Measurements from ENCODE around the gene LMO1. TPM values are rescaled to one million over a fixed set of nuclear protein-coding genes. Genes with fewer than 3 reads are reported as not detected.

The LMO1 gene
- total and polyA plus RNA-seq, 5 donors from 2014 or later: 0.24 TPM; not detected in 4

DNA sequence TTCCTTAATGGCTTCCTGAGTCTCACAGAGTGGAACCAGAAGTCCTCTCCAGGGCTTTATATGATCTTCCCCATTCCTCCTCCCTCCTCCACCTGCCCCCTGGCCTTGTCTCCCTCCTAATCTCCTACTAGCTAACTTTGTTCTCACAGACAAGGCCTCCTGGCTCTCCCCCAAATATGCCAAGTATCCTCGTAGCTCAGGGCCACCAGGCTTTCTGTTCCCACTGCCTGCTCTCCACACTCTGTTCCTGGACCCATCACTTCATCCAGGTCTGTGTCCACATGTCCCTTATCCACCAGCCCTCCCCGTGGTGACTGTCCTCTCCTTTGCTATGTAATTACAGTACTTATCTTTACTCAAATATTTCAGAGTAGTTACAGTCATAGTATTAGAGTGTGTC lies 23.2 kb upstream of the LMO1 start:
- no peak overlapping the region for H3K27ac Mint-ChIP-seq
- H3K9me3 Mint-ChIP-seq: no peaks in the 10 kb centered on the region

GRCh38 chr11:8285796-8286195 lies 22.1 kb upstream of the LMO1 start:
- Histone ChIP-seq H3K4me3 (ENCODE audit: low read depth, low read length) (no peak overlapping the region), H3K4me1 (ENCODE audit: control insufficient read depth, insufficient read depth, low read length, poor library complexity, severe bottlenecking) (no peaks in the 10 kb centered on the region), H3K36me3 (ENCODE audit: control insufficient read depth, insufficient read depth, low read length) (no peaks in the 10 kb centered on the region), H3K9me3 (ENCODE audit: control insufficient read depth in 2 of 2, low read length in 2 of 2) (no peaks in the 10 kb centered on the region), H3K27ac (ENCODE audit: insufficient read depth, low read length, poor library complexity, severe bottlenecking) (no peak overlapping the region), H3K27me3 (ENCODE audit: control insufficient read depth, insufficient read depth, low read length) (no peaks in the 10 kb centered on the region)
- no peaks in the 10 kb centered on the region for H3K36me3 Mint-ChIP-seq
- no peak overlapping the region for H3K4me3 Mint-ChIP-seq
- H3K9me3 Mint-ChIP-seq: no peaks in the 10 kb centered on the region
- DNase-seq (no peak), ATAC-seq (ENCODE audit: low read depth in 2 of 2) (no peak)
- no peaks in the 10 kb centered on the region for H3K4me1 Mint-ChIP-seq
- H3K27ac Mint-ChIP-seq: no peak overlapping the region
- H3K27me3 Mint-ChIP-seq: peaks cover 2% of the 10 kb centered on the region

More for the DNA sequence above, 23.2 kb upstream of the LMO1 start:
- Histone ChIP-seq H3K4me1 (ENCODE audit: control insufficient read depth, insufficient read depth, low read length, poor library complexity, severe bottlenecking) (no peaks in the 10 kb centered on the region), H3K9me3 (ENCODE audit: control insufficient read depth in 2 of 2, low read length in 2 of 2) (no peaks in the 10 kb centered on the region), H3K36me3 (ENCODE audit: control insufficient read depth, insufficient read depth, low read length) (no peaks in the 10 kb centered on the region), H3K4me3 (ENCODE audit: low read depth, low read length) (no peak overlapping the region), H3K27me3 (ENCODE audit: control insufficient read depth, insufficient read depth, low read length) (no peaks in the 10 kb centered on the region), H3K27ac (ENCODE audit: insufficient read depth, low read length, poor library complexity, severe bottlenecking) (no peak overlapping the region)
- no peak overlapping the region for H3K4me3 Mint-ChIP-seq
- H3K27me3 Mint-ChIP-seq: peaks cover 5% of the 10 kb centered on the region
- no peaks in the 10 kb centered on the region for H3K4me1 Mint-ChIP-seq
- ATAC-seq (ENCODE audit: low read depth in 2 of 2) (no peak), DNase-seq (no peak)
- H3K36me3 Mint-ChIP-seq: no peaks in the 10 kb centered on the region

DNA sequence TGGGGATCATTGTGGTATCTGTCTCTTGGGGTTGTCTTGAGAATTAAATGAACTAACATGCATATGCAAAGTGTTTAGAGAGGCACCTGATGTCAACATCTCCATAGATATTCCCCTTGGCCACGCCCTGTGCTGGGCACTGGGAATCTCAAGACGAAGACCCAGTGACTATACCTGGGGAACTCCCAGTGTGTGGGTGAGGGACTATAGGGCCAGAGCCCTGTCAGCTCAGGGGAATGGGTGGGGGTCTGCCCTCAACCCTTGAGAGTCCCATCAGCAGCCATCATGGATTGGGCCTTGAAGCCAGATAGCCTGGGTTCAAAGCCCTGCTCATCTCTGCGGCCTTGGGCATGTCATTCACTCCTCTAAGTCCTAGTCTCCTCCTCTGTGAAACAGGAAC lies 21.6 kb upstream of the LMO1 start:
- ATAC-seq (ENCODE audit: low read depth in 2 of 2) (no peak), DNase-seq (no peak)
- H3K27me3 ChIP-seq (ENCODE audit: control insufficient read depth, insufficient read depth, low read length): no peaks in the 10 kb centered on the region
- no peak overlapping the region for H3K4me3 ChIP-seq (ENCODE audit: low read depth, low read length)
- Mint-ChIP-seq H3K4me1 (no peaks in the 10 kb centered on the region), H3K4me3 (no peak overlapping the region), H3K9me3 (no peaks in the 10 kb centered on the region), H3K27ac (no peak overlapping the region), H3K36me3 (no peaks in the 10 kb centered on the region), H3K27me3 (no peaks in the 10 kb centered on the region)
- H3K36me3 ChIP-seq (ENCODE audit: control insufficient read depth, insufficient read depth, low read length): no peaks in the 10 kb centered on the region
- H3K9me3 ChIP-seq (ENCODE audit: control insufficient read depth in 2 of 2, low read length in 2 of 2): no peaks in the 10 kb centered on the region
- no peak overlapping the region for H3K27ac ChIP-seq (ENCODE audit: insufficient read depth, low read length, poor library complexity, severe bottlenecking)
- H3K4me1 ChIP-seq (ENCODE audit: control insufficient read depth, insufficient read depth, low read length, poor library complexity, severe bottlenecking): no peaks in the 10 kb centered on the region

DNA sequence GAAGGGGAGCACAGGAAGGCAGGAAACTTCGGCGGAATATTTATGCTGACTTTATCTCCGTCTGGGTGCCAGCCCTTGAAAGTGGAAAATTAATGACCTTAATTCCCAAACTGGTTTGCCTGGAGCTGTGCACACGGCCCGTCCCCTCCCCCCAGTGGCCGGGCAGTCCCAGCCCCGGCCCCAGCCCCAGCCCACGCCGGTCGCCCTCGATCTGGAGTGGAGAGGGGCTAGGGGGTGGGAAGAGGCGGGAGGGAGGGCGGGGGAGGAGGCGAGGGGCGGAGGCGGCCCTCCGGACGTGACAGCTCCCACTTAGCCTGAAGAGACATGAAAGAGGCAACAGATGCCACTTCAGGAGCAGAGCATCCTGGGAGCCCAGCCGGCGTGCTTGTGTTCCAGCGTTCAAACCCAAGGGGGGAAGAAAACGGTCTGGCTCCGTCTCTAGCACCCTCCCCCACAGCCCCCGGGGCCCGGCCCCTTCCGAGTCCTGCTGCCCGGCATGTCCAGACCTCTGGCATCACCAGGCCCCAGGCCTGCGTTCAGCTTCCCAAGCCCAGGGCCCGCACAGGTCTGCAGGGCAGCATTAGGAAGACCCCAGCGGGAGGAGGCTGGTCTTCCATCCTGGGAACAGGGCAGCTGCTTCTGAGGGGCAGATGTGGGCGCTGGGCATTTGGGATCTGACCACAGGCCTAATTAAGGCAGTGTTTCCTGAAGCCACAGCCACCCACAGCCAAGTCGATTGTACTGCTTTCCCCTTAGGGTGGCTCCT lies 20.0 kb upstream of the LMO1 start:
- no peak for DNase-seq
- Histone ChIP-seq H3K27ac (ENCODE audit: insufficient read depth, low read length, poor library complexity, severe bottlenecking) (no peak overlapping the region), H3K4me3 (ENCODE audit: low read depth, low read length) (no peak overlapping the region), H3K4me1 (ENCODE audit: control insufficient read depth, insufficient read depth, low read length, poor library complexity, severe bottlenecking) (no peaks in the 10 kb centered on the region), H3K9me3 (ENCODE audit: control insufficient read depth in 2 of 2, low read length in 2 of 2) (no peaks in the 10 kb centered on the region), H3K27me3 (ENCODE audit: control insufficient read depth, insufficient read depth, low read length) (no peaks in the 10 kb centered on the region), H3K36me3 (ENCODE audit: control insufficient read depth, insufficient read depth, low read length) (no peaks in the 10 kb centered on the region)
- Mint-ChIP-seq H3K36me3 (no peaks in the 10 kb centered on the region), H3K4me3 (no peak overlapping the region), H3K9me3 (no peaks in the 10 kb centered on the region), H3K27me3 (peaks cover 3% of the 10 kb centered on the region), H3K27ac (no peak overlapping the region), H3K4me1 (no peaks in the 10 kb centered on the region)
- ATAC-seq (ENCODE audit: low read depth in 2 of 2): no peak

- no peaks in the 10 kb centered on the region for H3K9me3 Mint-ChIP-seq
- Histone ChIP-seq H3K27me3 (ENCODE audit: control insufficient read depth, insufficient read depth, low read length) (no peaks in the 10 kb centered on the region), H3K36me3 (ENCODE audit: control insufficient read depth, insufficient read depth, low read length) (no peaks in the 10 kb centered on the region), H3K9me3 (ENCODE audit: control insufficient read depth in 2 of 2, low read length in 2 of 2) (no peaks in the 10 kb centered on the region), H3K27ac (ENCODE audit: insufficient read depth, low read length, poor library complexity, severe bottlenecking) (no peak overlapping the region), H3K4me3 (ENCODE audit: low read depth, low read length) (no peak overlapping the region), H3K4me1 (ENCODE audit: control insufficient read depth, insufficient read depth, low read length, poor library complexity, severe bottlenecking) (no peaks in the 10 kb centered on the region)
- H3K4me3 Mint-ChIP-seq: no peak overlapping the region
- no peaks in the 10 kb centered on the region for H3K4me1 Mint-ChIP-seq
- no peaks in the 10 kb centered on the region for H3K36me3 Mint-ChIP-seq
- no peak overlapping the region for H3K27ac Mint-ChIP-seq
- ATAC-seq (ENCODE audit: low read depth in 2 of 2) (no peak), DNase-seq (no peak)
- peaks cover 5% of the 10 kb centered on the region for H3K27me3 Mint-ChIP-seq
Measured at GRCh38 chr11:8283100-8283464, 19.4 kb upstream of the LMO1 start.

DNA sequence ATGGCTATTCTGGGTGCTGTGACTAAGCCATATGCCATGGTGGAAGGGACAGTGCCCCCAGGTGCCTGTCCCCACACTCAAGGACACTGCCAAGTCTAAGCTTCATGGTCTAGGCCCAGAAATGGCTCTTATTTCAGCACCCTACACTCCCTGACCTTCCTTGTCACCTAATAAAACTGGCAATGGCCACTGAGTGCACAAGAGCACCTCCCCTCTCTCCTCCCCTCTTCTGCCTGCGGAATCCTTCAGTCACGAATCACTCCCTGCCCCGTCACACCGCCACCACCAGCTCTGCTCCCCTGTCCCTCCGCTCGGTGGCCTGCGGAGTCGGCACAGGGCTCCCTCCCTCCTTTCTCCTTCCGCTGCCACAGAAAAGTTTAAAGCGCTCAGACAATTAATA lies 19.0 kb upstream of the LMO1 start:
- H3K27ac ChIP-seq (ENCODE audit: insufficient read depth, low read length, poor library complexity, severe bottlenecking): no peak overlapping the region
- DNase-seq (no peak), ATAC-seq (ENCODE audit: low read depth in 2 of 2) (no peak)
- H3K27me3 ChIP-seq (ENCODE audit: control insufficient read depth, insufficient read depth, low read length): no peaks in the 10 kb centered on the region
- H3K4me3 Mint-ChIP-seq: no peak overlapping the region
- H3K36me3 ChIP-seq (ENCODE audit: control insufficient read depth, insufficient read depth, low read length): no peaks in the 10 kb centered on the region
- peaks cover 5% of the 10 kb centered on the region for H3K27me3 Mint-ChIP-seq
- no peaks in the 10 kb centered on the region for H3K9me3 ChIP-seq (ENCODE audit: control insufficient read depth in 2 of 2, low read length in 2 of 2)
- H3K4me1 ChIP-seq (ENCODE audit: control insufficient read depth, insufficient read depth, low read length, poor library complexity, severe bottlenecking): no peaks in the 10 kb centered on the region
- H3K36me3 Mint-ChIP-seq: no peaks in the 10 kb centered on the region
- no peak overlapping the region for H3K4me3 ChIP-seq (ENCODE audit: low read depth, low read length)
- no peaks in the 10 kb centered on the region for H3K9me3 Mint-ChIP-seq
- H3K4me1 Mint-ChIP-seq: no peaks in the 10 kb centered on the region
- H3K27ac Mint-ChIP-seq: no peak overlapping the region

- ATAC-seq (ENCODE audit: low read depth in 2 of 2) (no peak), DNase-seq (no peak)
- H3K27me3 Mint-ChIP-seq: peaks cover 12% of the 10 kb centered on the region
Measured at GRCh38 chr11:8281266-8281665, 17.6 kb upstream of the LMO1 start.

DNA sequence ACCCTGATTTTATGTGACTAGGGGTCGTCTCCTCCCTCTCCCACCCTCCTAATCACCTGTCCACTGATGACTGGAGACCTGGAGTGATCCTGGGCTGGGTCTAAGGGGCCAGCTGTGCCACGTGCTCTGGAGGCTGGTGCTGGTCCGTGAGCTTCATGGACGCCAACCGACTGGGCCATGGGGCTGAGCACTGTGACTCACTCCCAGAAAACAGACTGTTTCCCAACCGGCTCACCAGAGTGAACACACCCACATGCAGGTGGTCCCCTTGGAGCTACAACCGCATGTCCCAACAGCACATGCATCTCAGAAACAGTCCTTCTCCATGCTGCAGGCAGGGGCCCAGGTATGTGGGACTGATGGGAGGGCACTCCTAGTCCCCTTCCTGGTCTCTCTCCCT lies 14.0 kb upstream of the LMO1 start:
- no peak for ATAC-seq (ENCODE audit: low read depth in 2 of 2)
- no peak overlapping the region for H3K27ac ChIP-seq (ENCODE audit: insufficient read depth, low read length, poor library complexity, severe bottlenecking)
- Mint-ChIP-seq H3K27ac (no peak overlapping the region), H3K4me1 (no peaks in the 10 kb centered on the region), H3K36me3 (no peaks in the 10 kb centered on the region), H3K4me3 (no peak overlapping the region), H3K27me3 (peaks cover 12% of the 10 kb centered on the region), H3K9me3 (no peaks in the 10 kb centered on the region)
- DNase-seq: no peak
- H3K36me3 ChIP-seq (ENCODE audit: control insufficient read depth, insufficient read depth, low read length): no peaks in the 10 kb centered on the region
- peaks cover 5% of the 10 kb centered on the region for H3K27me3 ChIP-seq (ENCODE audit: control insufficient read depth, insufficient read depth, low read length)
- H3K9me3 ChIP-seq (ENCODE audit: control insufficient read depth in 2 of 2, low read length in 2 of 2): no peaks in the 10 kb centered on the region
- H3K4me3 ChIP-seq (ENCODE audit: low read depth, low read length): no peak overlapping the region
- no peaks in the 10 kb centered on the region for H3K4me1 ChIP-seq (ENCODE audit: control insufficient read depth, insufficient read depth, low read length, poor library complexity, severe bottlenecking)

More at GRCh38 chr11:8281266-8281665, 17.6 kb upstream of the LMO1 start:
- Histone ChIP-seq H3K27ac (ENCODE audit: insufficient read depth, low read length, poor library complexity, severe bottlenecking) (no peak overlapping the region), H3K27me3 (ENCODE audit: control insufficient read depth, insufficient read depth, low read length) (no peaks in the 10 kb centered on the region), H3K4me1 (ENCODE audit: control insufficient read depth, insufficient read depth, low read length, poor library complexity, severe bottlenecking) (no peaks in the 10 kb centered on the region), H3K9me3 (ENCODE audit: control insufficient read depth in 2 of 2, low read length in 2 of 2) (no peaks in the 10 kb centered on the region), H3K36me3 (ENCODE audit: control insufficient read depth, insufficient read depth, low read length) (no peaks in the 10 kb centered on the region), H3K4me3 (ENCODE audit: low read depth, low read length) (no peak overlapping the region)
- Mint-ChIP-seq H3K36me3 (no peaks in the 10 kb centered on the region), H3K4me3 (no peak overlapping the region), H3K27ac (no peak overlapping the region), H3K9me3 (no peaks in the 10 kb centered on the region), H3K4me1 (no peaks in the 10 kb centered on the region)

All from CD4-positive, CD25-positive, alpha-beta regulatory T cell (primary cell).